PC-3 (cell line): ENCODE results near the gene CD52.

Experiments
- EZH2 ChIP-seq: fragments of 300-600 bp; sonication (generic); IDR thresholded peaks from one replicate; pipeline ENCODE4 v1.6.1; 2017; ENCODE audit warnings: antibody characterized with exemption, mild to moderate bottlenecking, low read length; ENCODE audit not compliant: unreplicated experiment
- TF ChIP-seq, protein P1 (sequence below): fragments of 300-600 bp; sonication (generic); conservative IDR thresholded peaks from 2 replicates; pipeline ENCODE4 v1.5.1; 2017; ENCODE audit warnings: antibody characterized with exemption, low read depth, mild to moderate bottlenecking, low read length

DNA sequence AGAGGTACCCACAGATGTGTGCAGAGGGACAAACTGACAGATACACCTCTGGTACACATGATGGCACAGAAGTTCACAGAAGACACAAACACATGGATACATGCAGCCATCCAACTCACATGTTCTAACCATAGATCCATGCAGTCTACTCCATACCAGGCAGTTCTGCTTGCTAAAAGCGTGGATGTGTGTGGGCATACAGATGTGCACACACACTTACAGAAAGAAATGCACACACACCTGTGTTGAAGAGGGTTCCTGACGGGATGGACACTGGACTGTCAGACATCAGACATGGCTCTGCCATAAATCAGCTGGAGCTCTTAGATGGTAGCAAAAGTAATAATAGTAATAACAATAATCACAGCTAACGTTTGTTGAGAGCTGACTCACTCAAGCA, 6.8 kb downstream of the CD52 start:
- TF ChIP-seq, protein P1, sequence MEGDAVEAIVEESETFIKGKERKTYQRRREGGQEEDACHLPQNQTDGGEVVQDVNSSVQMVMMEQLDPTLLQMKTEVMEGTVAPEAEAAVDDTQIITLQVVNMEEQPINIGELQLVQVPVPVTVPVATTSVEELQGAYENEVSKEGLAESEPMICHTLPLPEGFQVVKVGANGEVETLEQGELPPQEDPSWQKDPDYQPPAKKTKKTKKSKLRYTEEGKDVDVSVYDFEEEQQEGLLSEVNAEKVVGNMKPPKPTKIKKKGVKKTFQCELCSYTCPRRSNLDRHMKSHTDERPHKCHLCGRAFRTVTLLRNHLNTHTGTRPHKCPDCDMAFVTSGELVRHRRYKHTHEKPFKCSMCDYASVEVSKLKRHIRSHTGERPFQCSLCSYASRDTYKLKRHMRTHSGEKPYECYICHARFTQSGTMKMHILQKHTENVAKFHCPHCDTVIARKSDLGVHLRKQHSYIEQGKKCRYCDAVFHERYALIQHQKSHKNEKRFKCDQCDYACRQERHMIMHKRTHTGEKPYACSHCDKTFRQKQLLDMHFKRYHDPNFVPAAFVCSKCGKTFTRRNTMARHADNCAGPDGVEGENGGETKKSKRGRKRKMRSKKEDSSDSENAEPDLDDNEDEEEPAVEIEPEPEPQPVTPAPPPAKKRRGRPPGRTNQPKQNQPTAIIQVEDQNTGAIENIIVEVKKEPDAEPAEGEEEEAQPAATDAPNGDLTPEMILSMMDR: no peak
- no peak for TF ChIP-seq EZH2
